HCT116 (cell line): ENCODE data around the gene MALT1. TPM values are rescaled to one million over a fixed set of nuclear protein-coding genes. Genes with fewer than 3 reads are reported as not detected.

ENCODE experiments used
- ATAC-seq: fragments of 200-7000 bp; cut with Tn5 transposase; 2 replicates; pipeline ENCODE4 v1.9.1; 2020; ENCODE audit warnings: mild to moderate bottlenecking, moderate library complexity
- BruUV-seq: library from RNA; stranded (reverse); fragments of 400-500 nt; replicated peaks from 2 replicates; lab custom pipeline; 2021; lab: Mats Ljungman, UMichigan
- CTCF ChIA-PET: fragments of 300-600 bp; sonication (Branson Sonifier 250); formaldehyde crosslinking; loops from one replicate; lab custom pipeline; 2021; ENCODE audit warnings: antibody characterized with exemption; lab: Charles Lee
- POLR2A ChIA-PET: fragments of 300-600, 350-600 bp; sonication (Branson Sonifier 250); formaldehyde crosslinking; loops from one replicate; lab custom pipeline; 2021; ENCODE audit warnings: antibody characterized with exemption; lab: Charles Lee
- RAD21 ChIA-PET, 2 experiments: fragments of 300-600 bp; sonication (Branson Sonifier 250); formaldehyde crosslinking; loops; one replicate each; lab custom pipeline; 2023; ENCODE audit warnings: low total read pairs in 2 of 2; ENCODE audit not compliant: uncharacterized antibody in 2 of 2, unreplicated experiment in 2 of 2, low non-redundant PET in 1 of 2; lab: Charles Lee
- DNase-seq: peaks from one replicate; pipeline ENCODE4 v3.0.0-alpha.2; 2010; ENCODE audit warnings: low read depth, low spot score
- H2AFZ ChIP-seq: fragments of 200-600 bp; shearing (Covaris generic), sonication (generic); 2 replicates; pipeline ENCODE4 v1.6.1; 2017; ENCODE audit warnings: low read depth, mixed run types, mixed read lengths, antibody characterized with exemption, low read length; ENCODE audit not compliant: poor library complexity, severe bottlenecking
- H3K27ac ChIP-seq: 2 replicates; pipeline ENCODE4 v1.5.1; 2012; ENCODE audit warnings: low read depth, low read length
- H3K27me3 ChIP-seq: fragments of 200-600 bp; sonication (generic); 2 replicates; pipeline ENCODE4 v1.6.1; 2016; ENCODE audit warnings: mixed run types, low read length, mixed read lengths; ENCODE audit not compliant: insufficient read depth
- H3K36me3 ChIP-seq, 2 experiments: fragments of 200-500 bp in 1 of 2; fragments of 200-600 bp in 1 of 2; sonication (Bioruptor generic) in 1 of 2; sonication (generic) in 1 of 2; 2 replicates each; pipeline versions ENCODE4 v1.5.1 to v1.6.1; 2014 to 2016; ENCODE audit warnings: low read length in 2 of 2, inconsistent platforms in 1 of 2, mixed read lengths in 1 of 2, mixed run types in 1 of 2; ENCODE audit not compliant: insufficient read depth in 2 of 2, control insufficient read depth in 1 of 2
- H3K4me1 ChIP-seq, 2 experiments: fragments of 200-600 bp in 1 of 2; sonication (generic) in 1 of 2; 2 replicates each; pipeline versions ENCODE4 v1.5.1 to v1.6.1; 2012 to 2017; ENCODE audit warnings: low read length in 2 of 2, inconsistent platforms in 1 of 2, mild to moderate bottlenecking in 1 of 2, mixed read lengths in 1 of 2, mixed run types in 1 of 2, moderate library complexity in 1 of 2; ENCODE audit not compliant: insufficient read depth in 2 of 2, control insufficient read depth in 1 of 2
- H3K4me2 ChIP-seq: fragments of 200-600 bp; sonication (generic); 2 replicates; pipeline ENCODE4 v1.6.1; 2017; ENCODE audit warnings: mixed run types, low read length, mixed read lengths
- H3K4me3 ChIP-seq, 2 experiments: fragments of 200-600 bp in 1 of 2; sonication (generic) in 1 of 2; replicated peaks in 1 of 2; 2 replicates each; pipeline ENCODE4 v1.5.1; 2011 to 2016; ENCODE audit warnings: low read length in 2 of 2, control low read depth in 1 of 2, low read depth in 1 of 2, mild to moderate bottlenecking in 1 of 2, mixed read lengths in 1 of 2, mixed run types in 1 of 2
- H3K79me2 ChIP-seq: fragments of 200-600 bp; sonication (generic); 2 replicates; pipeline ENCODE4 v1.6.1; 2017; ENCODE audit warnings: mild to moderate bottlenecking, mixed run types, low read length, moderate library complexity, mixed read lengths; ENCODE audit not compliant: insufficient read depth
- H3K9ac ChIP-seq: fragments of 200-600 bp; sonication (generic); 2 replicates; pipeline ENCODE4 v1.6.1; 2016; ENCODE audit warnings: low read length, mixed read lengths
- H3K9me2 ChIP-seq: fragments of 200-600 bp; sonication (generic), shearing (Covaris generic); 2 replicates; pipeline ENCODE4 v1.6.1; 2017; ENCODE audit warnings: mixed run types, mild to moderate bottlenecking, moderate library complexity; ENCODE audit not compliant: insufficient read depth
- H3K9me3 ChIP-seq, 2 experiments: fragments of 200-500 bp in 1 of 2; fragments of 200-600 bp in 1 of 2; sonication (Bioruptor generic) in 1 of 2; sonication (generic) in 1 of 2; 2 replicates each; pipeline ENCODE4 v1.6.1; 2014 to 2017; ENCODE audit warnings: low read length in 2 of 2, mixed read lengths in 2 of 2, inconsistent platforms in 1 of 2, low read depth in 1 of 2, mild to moderate bottlenecking in 1 of 2, mixed run types in 1 of 2, moderate library complexity in 1 of 2; ENCODE audit not compliant: control insufficient read depth in 1 of 2, insufficient read depth in 1 of 2
- H4K20me1 ChIP-seq: fragments of 200-600 bp; sonication (generic), shearing (Covaris generic); 2 replicates; pipeline ENCODE4 v1.6.1; 2017; ENCODE audit warnings: mixed run types, mild to moderate bottlenecking, moderate library complexity; ENCODE audit not compliant: insufficient read depth
- CBX3 ChIP-seq: IDR thresholded peaks from 2 replicates; pipeline ENCODE4 v1.6.1; 2012; ENCODE audit warnings: low read depth
- EZH2phosphoT487 ChIP-seq: fragments of 200-600 bp; IDR thresholded peaks from 2 replicates; pipeline ENCODE4 v1.6.1; 2018; ENCODE audit warnings: antibody characterized with exemption, borderline replicate concordance
- RAD21 ChIP-seq: IDR thresholded peaks from 2 replicates; pipeline ENCODE4 v1.6.1; 2012; ENCODE audit warnings: low read depth, mild to moderate bottlenecking
- SIN3A ChIP-seq: IDR thresholded peaks from 2 replicates; pipeline ENCODE4 v1.6.1; 2012; ENCODE audit warnings: low read depth
- SRF ChIP-seq: IDR thresholded peaks from 2 replicates; pipeline ENCODE4 v1.6.1; 2012; ENCODE audit warnings: low read depth
- ZBTB33 ChIP-seq: IDR thresholded peaks from 2 replicates; pipeline ENCODE4 v1.6.1; 2011; ENCODE audit warnings: mild to moderate bottlenecking, low read length, moderate library complexity; ENCODE audit not compliant: insufficient replicate concordance; ENCODE audit errors: extremely low read depth
- intact Hi-C: fragments of 100-400 bp; cut with micrococcal nuclease; formaldehyde crosslinking; loops from 2 replicates; pipeline ENCODE4 v1.10.0; 2022
- total RNA-seq: library from RNA; stranded (reverse); gene quantifications from one replicate; pipeline ENCODE4 v1.2.1, GENCODE V29; 2021; ENCODE audit not compliant: unreplicated experiment

Gene MALT1
- total RNA-seq, 1 experiment from 2014 or later = 41.1 TPM

GRCh38 chr18:58788470-58788869, 117.2 kb downstream of the MALT1 start:
- TF ChIP-seq CBX3 (no peak), SIN3A (no peak), ZBTB33 (no peak), EZH2phosphoT487 (no peak), RAD21 (no peak), SRF (no peak)
- TF ChIP-seq, all 23 proteins: peak for 0
- Histone ChIP-seq H4K20me1 (no peaks in the 10 kb centered on the region), H3K79me2 (no peaks in the 10 kb centered on the region), H3K4me3 (no peak overlapping the region), H3K9me2 (no peaks in the 10 kb centered on the region), H3K27me3 (peaks cover 42% of the 10 kb centered on the region), H3K4me2 (no peak overlapping the region), H2AFZ (no peak overlapping the region), H3K36me3 (no peaks in the 10 kb centered on the region), H3K9me3 (no peaks in the 10 kb centered on the region), H3K4me1 (peaks cover 12 to 25% of the 10 kb centered on the region in 2 experiments), H3K9ac (no peak overlapping the region), H3K27ac (no peak overlapping the region)
- intact Hi-C loops = loop anchor here (5.0 kb wide), 2 partner anchors 74 to 614 kb away; partner anchors contain the start of gene ZNF532
- CTCF ChIA-PET = no interaction called here
- RAD21 ChIA-PET = no interaction called here
- ATAC-seq (no peak), DNase-seq (no peak)
- POLR2A ChIA-PET = no interaction called here
- no TSS peak for BruUV-seq
